ENCODE measurements around the gene TMEM61.
A peak's percentile ranks its signal among the peaks of the same experiment; 100 is the strongest.

DNA sequence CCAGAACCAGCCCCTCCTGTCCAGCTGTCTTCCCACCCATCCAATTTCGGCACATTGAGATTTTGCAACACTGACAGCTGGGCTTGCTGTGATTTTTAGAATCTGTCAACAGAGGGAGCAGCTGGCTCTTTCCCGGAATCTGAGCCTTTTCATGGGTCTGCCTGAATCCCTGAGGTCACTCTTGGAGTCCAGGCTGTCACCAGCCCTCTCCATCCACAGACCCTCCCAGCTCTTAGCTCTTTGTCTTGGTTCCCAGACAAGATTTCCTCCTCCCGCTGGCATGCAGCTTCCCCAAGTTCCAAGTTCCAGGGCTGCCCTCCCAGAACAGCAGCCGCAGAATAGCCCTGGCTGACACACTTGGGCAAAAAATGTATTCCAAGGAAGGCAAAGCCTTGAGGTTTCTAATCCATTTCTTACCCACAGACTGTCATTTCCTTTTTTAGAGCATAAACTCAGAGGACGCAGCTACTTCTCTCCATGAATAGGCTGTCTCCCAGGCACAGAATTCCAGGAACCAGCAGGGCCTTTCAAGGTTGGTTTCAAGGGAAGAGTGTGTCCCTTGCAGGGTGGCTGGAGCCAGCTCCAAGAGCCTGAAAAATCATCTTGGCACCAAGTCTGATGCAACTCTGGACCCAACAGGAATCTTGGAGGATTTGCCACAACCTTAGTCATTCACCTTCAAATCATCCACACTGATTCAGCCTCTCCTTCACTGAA, 7.1 kb upstream of the TMEM61 start:
- TF ChIP-seq, protein P1, sequence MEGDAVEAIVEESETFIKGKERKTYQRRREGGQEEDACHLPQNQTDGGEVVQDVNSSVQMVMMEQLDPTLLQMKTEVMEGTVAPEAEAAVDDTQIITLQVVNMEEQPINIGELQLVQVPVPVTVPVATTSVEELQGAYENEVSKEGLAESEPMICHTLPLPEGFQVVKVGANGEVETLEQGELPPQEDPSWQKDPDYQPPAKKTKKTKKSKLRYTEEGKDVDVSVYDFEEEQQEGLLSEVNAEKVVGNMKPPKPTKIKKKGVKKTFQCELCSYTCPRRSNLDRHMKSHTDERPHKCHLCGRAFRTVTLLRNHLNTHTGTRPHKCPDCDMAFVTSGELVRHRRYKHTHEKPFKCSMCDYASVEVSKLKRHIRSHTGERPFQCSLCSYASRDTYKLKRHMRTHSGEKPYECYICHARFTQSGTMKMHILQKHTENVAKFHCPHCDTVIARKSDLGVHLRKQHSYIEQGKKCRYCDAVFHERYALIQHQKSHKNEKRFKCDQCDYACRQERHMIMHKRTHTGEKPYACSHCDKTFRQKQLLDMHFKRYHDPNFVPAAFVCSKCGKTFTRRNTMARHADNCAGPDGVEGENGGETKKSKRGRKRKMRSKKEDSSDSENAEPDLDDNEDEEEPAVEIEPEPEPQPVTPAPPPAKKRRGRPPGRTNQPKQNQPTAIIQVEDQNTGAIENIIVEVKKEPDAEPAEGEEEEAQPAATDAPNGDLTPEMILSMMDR (IDR thresholded peaks at IDR 0.05): peak; percentile 22 to 52 (median 47)
- no peak for TF ChIP-seq POLR2A (IDR thresholded peaks at IDR 0.05)

All from right lobe of liver (tissue), 4 donors.